ENCODE measurements around the gene FMO5. TPM values are rescaled to one million over a fixed set of nuclear protein-coding genes. Genes with fewer than 3 reads are reported as not detected.

The FMO5 gene
- total RNA-seq, 4 donors from 2014 or later: 2.1 to 3.9 (median 3.8) TPM

DNA sequence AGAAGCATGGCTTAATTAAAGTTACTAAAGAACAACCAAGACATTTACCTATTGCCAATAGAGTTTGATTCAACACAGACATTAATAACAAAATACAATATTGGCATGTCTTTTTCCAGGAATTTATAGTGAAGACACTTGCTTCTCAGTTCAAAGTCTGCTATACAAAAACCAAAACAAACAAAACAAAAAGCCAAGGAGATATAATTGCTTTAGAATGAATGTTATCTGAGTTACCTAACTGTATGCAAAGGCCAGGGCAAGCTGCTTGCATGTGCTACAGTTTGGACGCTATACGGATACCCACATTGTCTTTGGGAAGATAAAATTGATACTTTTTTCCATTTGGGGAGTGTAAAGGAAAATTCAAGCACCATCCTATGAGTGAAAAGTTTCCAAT, 13.6 kb downstream of the FMO5 start:
- intact Hi-C loops (cut with DNase I; ENCODE audit: low total_unique reads): no loop called here
- no peaks in the 10 kb centered on the region for H3K27me3 ChIP-seq
- H3K9me3 ChIP-seq: no peaks in the 10 kb centered on the region
- no peak overlapping the region for H3K4me3 ChIP-seq
- TF ChIP-seq, protein P1, sequence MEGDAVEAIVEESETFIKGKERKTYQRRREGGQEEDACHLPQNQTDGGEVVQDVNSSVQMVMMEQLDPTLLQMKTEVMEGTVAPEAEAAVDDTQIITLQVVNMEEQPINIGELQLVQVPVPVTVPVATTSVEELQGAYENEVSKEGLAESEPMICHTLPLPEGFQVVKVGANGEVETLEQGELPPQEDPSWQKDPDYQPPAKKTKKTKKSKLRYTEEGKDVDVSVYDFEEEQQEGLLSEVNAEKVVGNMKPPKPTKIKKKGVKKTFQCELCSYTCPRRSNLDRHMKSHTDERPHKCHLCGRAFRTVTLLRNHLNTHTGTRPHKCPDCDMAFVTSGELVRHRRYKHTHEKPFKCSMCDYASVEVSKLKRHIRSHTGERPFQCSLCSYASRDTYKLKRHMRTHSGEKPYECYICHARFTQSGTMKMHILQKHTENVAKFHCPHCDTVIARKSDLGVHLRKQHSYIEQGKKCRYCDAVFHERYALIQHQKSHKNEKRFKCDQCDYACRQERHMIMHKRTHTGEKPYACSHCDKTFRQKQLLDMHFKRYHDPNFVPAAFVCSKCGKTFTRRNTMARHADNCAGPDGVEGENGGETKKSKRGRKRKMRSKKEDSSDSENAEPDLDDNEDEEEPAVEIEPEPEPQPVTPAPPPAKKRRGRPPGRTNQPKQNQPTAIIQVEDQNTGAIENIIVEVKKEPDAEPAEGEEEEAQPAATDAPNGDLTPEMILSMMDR (IDR thresholded peaks at IDR 0.05): no peak
- TF ChIP-seq POLR2A (IDR thresholded peaks at IDR 0.05): no peak
- no peaks in the 10 kb centered on the region for H3K36me3 ChIP-seq
- H3K4me1 ChIP-seq: no peaks in the 10 kb centered on the region
- no peak for DNase-seq
- H3K27ac ChIP-seq: no peak overlapping the region

DNA sequence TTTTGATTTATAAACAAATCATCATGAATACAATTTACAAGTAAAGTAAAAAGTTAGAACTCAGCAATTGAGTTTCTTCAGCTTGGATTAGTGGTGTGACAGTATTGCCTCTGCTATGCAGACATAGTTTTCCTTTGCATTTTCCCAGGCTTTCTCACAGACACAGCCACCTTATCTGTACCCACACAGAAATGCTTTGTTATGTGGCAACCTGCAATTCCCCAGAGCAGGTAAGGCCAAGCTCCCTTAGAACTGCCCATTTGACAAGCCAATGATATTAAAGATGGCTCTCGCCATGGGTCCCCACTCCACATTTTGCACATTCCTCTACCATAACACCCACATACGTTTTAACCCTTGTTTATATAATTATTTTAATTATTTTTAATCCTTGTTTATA, 14.2 kb downstream of the FMO5 start:
- Histone ChIP-seq H3K4me1 (no peaks in the 10 kb centered on the region), H3K9me3 (no peaks in the 10 kb centered on the region), H3K27me3 (no peaks in the 10 kb centered on the region), H3K27ac (no peak overlapping the region), H3K36me3 (no peaks in the 10 kb centered on the region), H3K4me3 (no peak overlapping the region)
- intact Hi-C loops (cut with DNase I; ENCODE audit: low total_unique reads): no loop called here
- no peak for TF ChIP-seq POLR2A (IDR thresholded peaks at IDR 0.05)
- TF ChIP-seq, protein P1 (IDR thresholded peaks at IDR 0.05): no peak
- no peak for DNase-seq

DNA sequence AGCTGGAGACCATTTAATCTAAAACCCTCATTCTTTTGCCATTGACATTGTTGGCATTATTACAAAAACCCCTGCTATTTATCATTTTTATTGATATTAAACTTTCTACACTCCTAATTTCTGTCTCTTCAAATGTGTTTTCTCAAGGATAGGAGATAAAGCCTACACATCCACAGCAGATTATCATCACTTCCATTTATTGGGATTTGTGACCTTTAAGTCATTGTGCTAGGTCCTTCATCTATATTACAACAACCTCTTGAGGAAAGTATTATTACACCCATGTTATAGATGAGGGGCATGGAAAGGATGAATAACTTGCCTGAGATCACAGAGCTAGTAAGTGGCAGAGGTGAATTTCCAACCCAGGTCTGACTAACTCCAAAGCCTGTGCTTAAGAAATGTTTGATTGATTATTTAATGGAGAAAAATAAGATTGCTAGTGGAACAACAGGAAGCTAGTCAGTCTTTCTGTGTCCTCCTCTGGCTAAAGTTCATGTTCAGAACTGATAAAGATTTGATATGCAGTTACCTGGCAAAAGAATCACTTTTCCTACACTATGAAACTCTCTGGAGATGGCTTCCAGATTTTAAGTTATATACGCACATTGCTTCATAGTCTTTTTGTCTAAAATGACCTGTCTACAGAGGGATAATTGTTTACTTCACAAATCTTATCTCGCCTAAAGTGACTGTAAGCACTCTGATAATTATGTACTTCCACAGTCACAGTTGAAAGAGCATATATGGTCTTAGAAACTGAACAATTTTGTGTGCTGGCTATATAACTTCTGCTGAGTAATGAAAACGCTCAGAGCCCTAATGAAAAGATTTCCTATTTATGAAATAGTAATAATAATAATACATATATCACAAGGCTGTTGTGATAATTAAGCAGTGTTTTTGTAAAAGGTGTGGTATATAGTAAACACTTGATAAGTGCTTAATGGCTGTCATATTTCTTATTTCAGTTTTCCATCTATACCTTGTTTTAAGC, 15.0 kb downstream of the FMO5 start:
- Histone ChIP-seq H3K27me3 (no peaks in the 10 kb centered on the region), H3K36me3 (no peaks in the 10 kb centered on the region)
- intact Hi-C loops (cut with DNase I; ENCODE audit: low total_unique reads): no loop called here

DNA sequence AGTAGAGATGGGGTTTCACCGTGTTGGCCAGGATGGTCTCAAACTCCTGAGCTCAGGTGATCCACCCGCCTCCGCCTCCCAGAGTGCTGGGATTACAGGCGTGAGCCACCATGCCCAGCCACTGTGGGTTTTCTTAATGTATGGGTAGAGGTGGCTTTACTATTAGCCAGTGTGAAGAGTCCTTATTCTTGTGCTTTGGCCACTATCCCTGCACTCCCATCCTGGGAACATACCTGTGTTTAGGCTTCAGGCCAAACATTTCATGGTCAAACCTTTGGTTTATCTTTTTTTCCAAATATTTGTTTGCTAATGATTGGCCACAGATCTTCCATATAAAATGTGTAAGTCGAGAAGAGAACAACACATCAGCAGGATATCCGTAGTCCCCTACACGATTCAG, 16.5 kb downstream of the FMO5 start:
- intact Hi-C loops (cut with DNase I; ENCODE audit: low total_unique reads): no loop called here
- no peak overlapping the region for H3K4me3 ChIP-seq
- no peak overlapping the region for H3K27ac ChIP-seq
- TF ChIP-seq, protein P1 (IDR thresholded peaks at IDR 0.05): no peak
- no peak for TF ChIP-seq POLR2A (IDR thresholded peaks at IDR 0.05)
- DNase-seq: no peak
- H3K36me3 ChIP-seq: no peaks in the 10 kb centered on the region
- H3K4me1 ChIP-seq: no peaks in the 10 kb centered on the region
- H3K27me3 ChIP-seq: no peaks in the 10 kb centered on the region
- H3K9me3 ChIP-seq: no peaks in the 10 kb centered on the region

More for the DNA sequence above, 15.0 kb downstream of the FMO5 start:
- no peaks in the 10 kb centered on the region for H3K9me3 ChIP-seq
- no peak for DNase-seq
- no peak overlapping the region for H3K27ac ChIP-seq
- no peaks in the 10 kb centered on the region for H3K4me1 ChIP-seq
- no peak for TF ChIP-seq POLR2A (IDR thresholded peaks at IDR 0.05)
- TF ChIP-seq, protein P1 (IDR thresholded peaks at IDR 0.05): no peak
- H3K4me3 ChIP-seq: no peak overlapping the region

DNA sequence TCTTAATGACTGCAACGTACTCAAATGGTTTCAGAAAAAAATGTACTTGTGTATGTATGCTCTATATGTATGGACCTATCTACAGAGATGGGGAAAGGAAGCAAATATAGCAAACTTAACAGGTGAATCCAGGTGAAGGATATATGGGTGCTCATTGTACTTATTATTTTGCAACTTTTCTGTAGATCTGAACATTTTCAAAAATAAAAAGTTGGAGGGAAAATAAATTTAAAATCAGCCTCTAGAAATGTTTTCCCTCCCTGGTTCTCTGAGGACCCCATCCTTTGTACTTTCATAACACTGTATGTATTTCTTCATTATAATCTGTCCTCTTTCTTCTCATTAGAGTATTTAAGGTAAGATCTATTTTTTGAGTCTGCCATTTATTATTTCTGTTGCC, 17.9 kb downstream of the FMO5 start:
- Histone ChIP-seq H3K36me3 (no peaks in the 10 kb centered on the region), H3K4me1 (no peaks in the 10 kb centered on the region), H3K27me3 (no peaks in the 10 kb centered on the region), H3K4me3 (no peak overlapping the region), H3K27ac (no peak overlapping the region), H3K9me3 (no peaks in the 10 kb centered on the region)
- DNase-seq: no peak
- TF ChIP-seq POLR2A (IDR thresholded peaks at IDR 0.05): no peak
- TF ChIP-seq, protein P1 (IDR thresholded peaks at IDR 0.05): no peak
- intact Hi-C loops (cut with DNase I; ENCODE audit: low total_unique reads): no loop called here
